Measurements from ENCODE around the gene SCN5A.

GRCh38 chr3:38588995-38589937 lies 60.2 kb downstream of the SCN5A start:
- no peak for TF ChIP-seq ZNF512B (CRISPR knock-in tag; IDR thresholded peaks at IDR 0.05; ENCODE audit: borderline replicate concordance)
- no peak for TF ChIP-seq CBX2 (IDR thresholded peaks at IDR 0.05; ENCODE audit: low read depth, low read length)
- TF ChIP-seq CBX2 (CRISPR knock-in tag; IDR thresholded peaks at IDR 0.05; ENCODE audit: low read depth): no peak
- no peak for TF ChIP-seq SP1 (IDR thresholded peaks at IDR 0.05)
- TF ChIP-seq SP1 (CRISPR knock-in tag; IDR thresholded peaks at IDR 0.05): no peak
